Mesothelial cell of epicardium (in vitro differentiated cells): ENCODE measurements around the gene LST1. TPM values are rescaled to one million over a fixed set of nuclear protein-coding genes. Genes with fewer than 3 reads are reported as not detected.
"Not testable (repeated sequence)": the region's sequence is repeated elsewhere in the genome, so short reads cannot be mapped to it uniquely, and the experiment has no call there.

Source experiments
- DNase-seq, 2 experiments: peaks; one replicate each; pipeline ENCODE4 v3.0.0; 2021; ENCODE audit warnings: low spot score in 2 of 2; ENCODE audit not compliant: unreplicated experiment in 2 of 2
- H3K27ac Mint-ChIP-seq: 2 replicates; pipeline ENCODE4 v1.8.0; 2021; ENCODE audit warnings: mixed read lengths
- H3K27me3 Mint-ChIP-seq: 2 replicates; pipeline ENCODE4 v1.8.0; 2021; ENCODE audit warnings: low read depth, mixed read lengths
- H3K36me3 Mint-ChIP-seq: 2 replicates; pipeline ENCODE4 v1.8.0; 2021; ENCODE audit warnings: mixed read lengths
- H3K4me1 Mint-ChIP-seq: 2 replicates; pipeline ENCODE4 v1.8.0; 2021; ENCODE audit warnings: mixed read lengths
- H3K4me3 Mint-ChIP-seq: 2 replicates; pipeline ENCODE4 v1.8.0; 2021; ENCODE audit warnings: mild to moderate bottlenecking, moderate library complexity, mixed read lengths
- H3K9me3 Mint-ChIP-seq: 2 replicates; pipeline ENCODE4 v1.8.0; 2021; ENCODE audit warnings: mixed read lengths
- total RNA-seq: library from RNA; stranded (reverse); gene quantifications from 3 replicates; pipeline ENCODE4 v1.2.1, GENCODE V29; 2021
- TF ChIP-seq, protein P1 (sequence below): fragments of 200-600 bp; sonication (generic); IDR thresholded peaks from one replicate; pipeline ENCODE4 v1.5.0; 2021; ENCODE audit warnings: antibody characterized with exemption; ENCODE audit not compliant: unreplicated experiment

Gene LST1
- total RNA-seq, 1 donor from 2014 or later, result 0.60 TPM

DNA sequence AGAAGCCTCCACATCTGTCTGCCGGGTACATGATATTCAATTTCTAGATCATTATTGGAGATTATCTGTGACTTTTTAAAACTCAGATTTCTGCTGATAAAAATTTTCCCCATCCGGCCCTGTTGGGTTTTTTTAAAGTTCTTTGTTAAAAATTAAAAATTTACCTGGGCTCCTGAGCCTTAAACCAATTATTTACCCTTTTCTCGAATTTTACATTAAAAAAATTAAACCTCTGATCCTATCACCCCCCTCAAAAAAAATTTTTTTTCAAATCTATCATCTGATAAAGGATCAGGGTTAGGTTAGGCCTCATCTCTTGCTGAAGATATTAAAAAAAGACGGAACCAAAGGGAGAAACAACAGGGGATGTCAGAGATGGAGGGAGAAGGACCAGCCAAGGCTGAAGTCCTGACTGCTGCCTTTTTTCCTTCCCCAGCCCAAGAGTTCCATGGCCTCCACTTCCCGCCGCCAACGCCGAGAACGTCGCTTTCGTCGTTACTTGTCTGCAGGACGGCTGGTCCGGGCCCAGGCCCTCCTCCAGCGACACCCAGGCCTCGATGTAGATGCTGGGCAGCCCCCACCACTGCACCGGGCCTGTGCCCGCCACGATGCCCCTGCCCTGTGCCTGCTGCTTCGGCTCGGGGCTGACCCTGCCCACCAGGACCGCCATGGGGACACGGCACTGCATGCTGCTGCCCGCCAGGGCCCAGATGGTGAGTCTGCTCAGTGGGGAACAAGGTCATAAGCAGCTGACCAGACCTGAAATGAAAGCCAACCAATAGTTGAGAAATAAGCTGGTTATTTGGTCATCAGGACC, 38.1 kb upstream of the LST1 start:
- TF ChIP-seq, protein P1, sequence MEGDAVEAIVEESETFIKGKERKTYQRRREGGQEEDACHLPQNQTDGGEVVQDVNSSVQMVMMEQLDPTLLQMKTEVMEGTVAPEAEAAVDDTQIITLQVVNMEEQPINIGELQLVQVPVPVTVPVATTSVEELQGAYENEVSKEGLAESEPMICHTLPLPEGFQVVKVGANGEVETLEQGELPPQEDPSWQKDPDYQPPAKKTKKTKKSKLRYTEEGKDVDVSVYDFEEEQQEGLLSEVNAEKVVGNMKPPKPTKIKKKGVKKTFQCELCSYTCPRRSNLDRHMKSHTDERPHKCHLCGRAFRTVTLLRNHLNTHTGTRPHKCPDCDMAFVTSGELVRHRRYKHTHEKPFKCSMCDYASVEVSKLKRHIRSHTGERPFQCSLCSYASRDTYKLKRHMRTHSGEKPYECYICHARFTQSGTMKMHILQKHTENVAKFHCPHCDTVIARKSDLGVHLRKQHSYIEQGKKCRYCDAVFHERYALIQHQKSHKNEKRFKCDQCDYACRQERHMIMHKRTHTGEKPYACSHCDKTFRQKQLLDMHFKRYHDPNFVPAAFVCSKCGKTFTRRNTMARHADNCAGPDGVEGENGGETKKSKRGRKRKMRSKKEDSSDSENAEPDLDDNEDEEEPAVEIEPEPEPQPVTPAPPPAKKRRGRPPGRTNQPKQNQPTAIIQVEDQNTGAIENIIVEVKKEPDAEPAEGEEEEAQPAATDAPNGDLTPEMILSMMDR, result no peak
- peak overlapping the region; percentile 86 for H3K27ac Mint-ChIP-seq
- DNase-seq, result no peak
- H3K4me3 Mint-ChIP-seq, result peak overlapping the region; percentile 83
- peaks cover 13% of the 10 kb centered on the region for H3K36me3 Mint-ChIP-seq
- no peaks in the 10 kb centered on the region for H3K27me3 Mint-ChIP-seq
- no peaks in the 10 kb centered on the region for H3K9me3 Mint-ChIP-seq
- H3K4me1 Mint-ChIP-seq, result peaks cover 29% of the 10 kb centered on the region

DNA sequence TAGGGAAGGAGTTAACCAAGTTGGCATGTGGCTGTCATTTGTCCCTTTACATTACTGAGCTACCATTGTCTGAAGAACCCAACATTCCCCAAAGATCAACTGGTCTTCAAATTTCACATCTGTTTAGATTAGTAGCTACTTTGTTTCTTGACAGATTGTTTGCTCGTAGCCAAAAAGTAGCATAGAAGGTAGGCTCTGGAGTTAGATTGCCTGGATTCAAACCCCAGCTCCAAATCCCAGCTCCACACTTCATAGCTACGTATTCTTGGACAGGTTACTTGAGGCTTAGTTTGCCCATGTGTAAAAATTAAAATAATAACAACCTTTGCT, 37.6 kb upstream of the LST1 start:
- H3K9me3 Mint-ChIP-seq, result no peaks in the 10 kb centered on the region
- peak overlapping the region; percentile 83 for H3K4me3 Mint-ChIP-seq
- no peak for DNase-seq
- peak overlapping the region; percentile 30 for H3K27ac Mint-ChIP-seq
- peaks cover 26% of the 10 kb centered on the region for H3K4me1 Mint-ChIP-seq
- H3K27me3 Mint-ChIP-seq, result no peaks in the 10 kb centered on the region
- H3K36me3 Mint-ChIP-seq, result peaks cover 15% of the 10 kb centered on the region
- TF ChIP-seq, protein P1, result no peak

DNA sequence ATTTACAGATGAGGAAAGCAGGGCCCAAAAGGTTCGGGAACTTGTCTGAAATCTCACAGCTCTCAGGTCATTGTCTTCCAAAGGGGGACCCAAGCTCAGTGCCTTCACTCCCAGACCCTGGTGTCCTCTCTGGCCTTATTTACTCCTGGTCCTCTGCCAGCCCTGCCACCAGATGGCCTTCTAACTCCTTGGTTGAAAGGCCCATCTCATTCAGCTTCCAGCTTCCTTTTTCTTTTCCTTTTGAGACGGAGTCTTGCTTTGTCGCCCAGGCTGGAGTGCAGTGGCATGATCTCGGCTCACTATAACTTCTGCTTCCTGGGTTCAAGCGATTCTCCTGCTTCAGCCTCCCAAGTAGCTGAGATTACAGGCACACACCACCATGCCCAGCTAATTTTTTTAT, 34.7 kb upstream of the LST1 start:
- DNase-seq, H3K4me3 Mint-ChIP-seq, H3K27me3 Mint-ChIP-seq, H3K9me3 Mint-ChIP-seq, H3K27ac Mint-ChIP-seq: not testable (repeated sequence)
- Mint-ChIP-seq H3K4me1 (peaks cover 22% of the 10 kb centered on the region), H3K36me3 (peaks cover 18% of the 10 kb centered on the region)

DNA sequence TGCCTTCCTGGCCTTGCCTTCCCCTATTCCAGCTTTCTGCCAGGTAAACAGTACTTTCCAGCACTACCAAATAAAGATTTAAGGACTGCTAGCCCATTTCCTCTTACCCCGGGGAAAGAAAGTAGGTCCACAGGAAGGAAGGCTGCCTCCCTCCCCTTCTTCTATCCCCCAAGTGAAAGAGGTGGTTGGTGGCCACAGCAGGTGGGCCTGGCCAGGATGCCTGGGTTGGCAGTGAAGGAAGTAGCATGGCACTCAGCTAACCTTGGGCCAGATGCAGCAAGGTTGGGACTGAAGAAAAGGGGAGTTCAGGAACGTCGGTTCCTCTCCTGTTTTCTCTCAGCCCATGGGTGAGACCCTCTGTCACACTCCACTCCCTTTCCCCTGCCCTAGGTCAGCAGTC, 29.8 kb upstream of the LST1 start:
- TF ChIP-seq, protein P1, result no peak
- DNase-seq, result no peak
- H3K27me3 Mint-ChIP-seq, result no peaks in the 10 kb centered on the region
- H3K4me3 Mint-ChIP-seq, result no peak overlapping the region
- H3K4me1 Mint-ChIP-seq, result no peaks in the 10 kb centered on the region
- no peaks in the 10 kb centered on the region for H3K9me3 Mint-ChIP-seq
- H3K27ac Mint-ChIP-seq, result no peak overlapping the region
- peaks cover 12% of the 10 kb centered on the region for H3K36me3 Mint-ChIP-seq

DNA sequence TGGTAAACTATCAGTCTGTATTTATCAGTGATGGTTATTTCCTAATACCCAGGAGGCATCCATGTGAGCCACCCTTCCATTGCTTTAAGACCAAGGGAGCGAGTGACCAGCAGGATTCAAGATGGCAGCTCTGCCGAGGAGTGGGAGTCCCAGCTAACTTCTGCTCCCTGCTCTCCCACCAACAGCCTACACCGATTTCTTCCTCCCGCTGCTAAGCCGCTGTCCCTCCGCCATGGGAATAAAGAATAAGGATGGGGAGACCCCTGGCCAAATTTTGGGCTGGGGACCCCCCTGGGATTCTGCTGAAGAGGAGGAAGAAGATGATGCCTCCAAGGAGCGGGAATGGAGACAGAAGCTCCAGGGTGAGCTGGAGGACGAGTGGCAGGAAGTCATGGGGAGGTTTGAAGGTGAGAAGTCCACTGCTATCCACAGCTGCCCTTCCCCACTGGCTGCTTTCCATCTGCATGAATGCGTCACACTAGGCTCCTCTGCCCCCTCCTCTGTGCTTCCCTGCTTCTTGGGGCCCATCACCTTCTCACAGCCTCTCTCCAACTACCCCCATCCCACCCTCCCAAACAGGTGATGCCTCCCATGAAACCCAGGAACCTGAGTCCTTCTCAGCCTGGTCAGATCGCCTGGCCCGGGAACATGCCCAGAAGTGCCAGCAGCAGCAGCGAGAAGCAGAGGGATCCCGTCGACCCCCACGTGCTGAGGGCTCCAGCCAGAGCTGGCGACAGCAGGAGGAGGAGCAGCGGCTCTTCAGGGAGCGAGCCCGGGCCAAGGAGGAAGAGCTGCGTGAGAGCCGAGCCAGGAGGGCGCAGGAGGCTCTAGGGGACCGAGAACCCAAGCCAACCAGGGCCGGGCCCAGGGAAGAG, 28.4 kb upstream of the LST1 start:
- Mint-ChIP-seq H3K27ac (no peak overlapping the region), H3K4me1 (no peaks in the 10 kb centered on the region), H3K36me3 (peaks cover 11% of the 10 kb centered on the region), H3K9me3 (no peaks in the 10 kb centered on the region), H3K27me3 (no peaks in the 10 kb centered on the region), H3K4me3 (no peak overlapping the region)
- DNase-seq, result no peak
- TF ChIP-seq, protein P1, result no peak

DNA sequence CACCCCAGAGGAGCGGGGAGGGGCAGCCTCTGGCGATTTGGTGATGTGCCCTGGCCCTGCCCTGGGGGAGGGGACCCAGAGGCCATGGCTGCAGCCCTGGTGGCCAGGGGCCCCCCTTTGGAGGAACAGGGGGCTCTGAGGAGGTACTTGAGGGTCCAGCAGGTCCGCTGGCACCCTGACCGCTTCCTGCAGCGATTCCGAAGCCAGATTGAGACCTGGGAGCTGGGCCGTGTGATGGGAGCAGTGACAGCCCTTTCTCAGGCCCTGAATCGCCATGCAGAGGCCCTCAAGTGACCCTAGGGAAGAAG, 27.8 kb upstream of the LST1 start:
- no peak overlapping the region for H3K4me3 Mint-ChIP-seq
- no peaks in the 10 kb centered on the region for H3K27me3 Mint-ChIP-seq
- H3K36me3 Mint-ChIP-seq, result peaks cover 10% of the 10 kb centered on the region
- no peaks in the 10 kb centered on the region for H3K9me3 Mint-ChIP-seq
- DNase-seq, result no peak
- no peaks in the 10 kb centered on the region for H3K4me1 Mint-ChIP-seq
- TF ChIP-seq, protein P1, result no peak
- H3K27ac Mint-ChIP-seq, result no peak overlapping the region
